ENCODE measurements around the gene PSMB7.

Gene PSMB7

GRCh38 chr9:124381170-124381945, 33.9 kb downstream of the PSMB7 start:
- H3K4me3 ChIP-seq (ENCODE audit: low read length): no peak overlapping the region
- H3K4me1 ChIP-seq (ENCODE audit: low read length): no peaks in the 10 kb centered on the region
- no peak for DNase-seq
- no peak overlapping the region for H3K4me2 ChIP-seq (ENCODE audit: low read depth, low read length)
- H3K27ac ChIP-seq (ENCODE audit: low read length): no peak overlapping the region
- no peak overlapping the region for H2AFZ ChIP-seq (ENCODE audit: low read length)
- H3K36me3 ChIP-seq (replicated peaks; ENCODE audit: insufficient read depth, low read length): peaks cover 5% of the 10 kb centered on the region; the same call in 1 of the 2 replicates
- H3K9me3 ChIP-seq (replicated peaks; ENCODE audit: insufficient read depth, low read length): no peaks in the 10 kb centered on the region
- H3K27me3 ChIP-seq (replicated peaks; ENCODE audit: insufficient read depth, low read length): no peaks in the 10 kb centered on the region
- peaks cover 78% of the 10 kb centered on the region for H3K79me2 ChIP-seq (ENCODE audit: low read length)
- no peak overlapping the region for H3K9ac ChIP-seq (ENCODE audit: low read length)
- H4K20me1 ChIP-seq (ENCODE audit: insufficient read depth, low read length): peaks cover 7% of the 10 kb centered on the region; the same call in 1 of the 2 replicates
- H3F3A ChIP-seq (ENCODE audit: insufficient read depth, low read length): no peaks in the 10 kb centered on the region
- no peak for TF ChIP-seq CTCF (IDR thresholded peaks at IDR 0.05; ENCODE audit: low read length)
- no peak for TF ChIP-seq EZH2 (optimal IDR thresholded peaks at IDR 0.05; ENCODE audit: low read depth, low read length)
- TF ChIP-seq EZH2phosphoT487 (IDR thresholded peaks at IDR 0.05; ENCODE audit: low read length): no peak
- H3K9me2 ChIP-seq (replicated peaks; ENCODE audit: insufficient read depth, low read length): no peaks in the 10 kb centered on the region

- Histone ChIP-seq H3K9me2 (replicated peaks; ENCODE audit: insufficient read depth, low read length) (no peaks in the 10 kb centered on the region), H4K20me1 (ENCODE audit: insufficient read depth, low read length) (peaks cover 10% of the 10 kb centered on the region; the same call in 1 of the 2 replicates), H3F3A (ENCODE audit: insufficient read depth, low read length) (no peaks in the 10 kb centered on the region), H3K27me3 (replicated peaks; ENCODE audit: insufficient read depth, low read length) (no peaks in the 10 kb centered on the region), H3K27ac (ENCODE audit: low read length) (no peak overlapping the region), H3K4me3 (ENCODE audit: low read length) (no peak overlapping the region), H2AFZ (ENCODE audit: low read length) (no peak overlapping the region), H3K4me1 (ENCODE audit: low read length) (no peaks in the 10 kb centered on the region), H3K36me3 (replicated peaks; ENCODE audit: insufficient read depth, low read length) (no peaks in the 10 kb centered on the region), H3K4me2 (ENCODE audit: low read depth, low read length) (no peak overlapping the region), H3K9ac (ENCODE audit: low read length) (no peak overlapping the region), H3K79me2 (ENCODE audit: low read length) (peaks cover 79% of the 10 kb centered on the region), H3K9me3 (replicated peaks; ENCODE audit: insufficient read depth, low read length) (no peaks in the 10 kb centered on the region)
- DNase-seq: no peak
- TF ChIP-seq CTCF (IDR thresholded peaks at IDR 0.05; ENCODE audit: low read length) (no peak), EZH2 (optimal IDR thresholded peaks at IDR 0.05; ENCODE audit: low read depth, low read length) (no peak), EZH2phosphoT487 (IDR thresholded peaks at IDR 0.05; ENCODE audit: low read length) (no peak)
Observed at GRCh38 chr9:124377551-124378406, 37.5 kb downstream of the PSMB7 start.

- Histone ChIP-seq H3K27me3 (replicated peaks; ENCODE audit: insufficient read depth, low read length) (no peaks in the 10 kb centered on the region), H3F3A (ENCODE audit: insufficient read depth, low read length) (no peaks in the 10 kb centered on the region), H3K9ac (ENCODE audit: low read length) (no peak overlapping the region), H3K9me3 (replicated peaks; ENCODE audit: insufficient read depth, low read length) (no peaks in the 10 kb centered on the region), H3K4me2 (ENCODE audit: low read depth, low read length) (no peak overlapping the region), H3K4me1 (ENCODE audit: low read length) (no peaks in the 10 kb centered on the region), H3K27ac (ENCODE audit: low read length) (no peak overlapping the region), H3K79me2 (ENCODE audit: low read length) (peaks cover 90% of the 10 kb centered on the region), H3K4me3 (ENCODE audit: low read length) (no peak overlapping the region), H3K36me3 (replicated peaks; ENCODE audit: insufficient read depth, low read length) (no peaks in the 10 kb centered on the region), H3K9me2 (replicated peaks; ENCODE audit: insufficient read depth, low read length) (no peaks in the 10 kb centered on the region), H2AFZ (ENCODE audit: low read length) (no peak overlapping the region), H4K20me1 (ENCODE audit: insufficient read depth, low read length) (peaks cover 8% of the 10 kb centered on the region)
- no peak for DNase-seq
- TF ChIP-seq CTCF (IDR thresholded peaks at IDR 0.05; ENCODE audit: low read length): no peak
- TF ChIP-seq EZH2phosphoT487 (IDR thresholded peaks at IDR 0.05; ENCODE audit: low read length): no peak
- no peak for TF ChIP-seq EZH2 (optimal IDR thresholded peaks at IDR 0.05; ENCODE audit: low read depth, low read length)
Observed at GRCh38 chr9:124376329-124376728, 38.9 kb downstream of the PSMB7 start.

All from MM.1S (cell line).